Measurements from ENCODE around the gene JOSD1.
A peak's percentile ranks its signal among the peaks of the same experiment; 100 is the strongest.

Gene JOSD1

GRCh38 chr22:38657045-38657909, 43.5 kb downstream of the JOSD1 start:
- no peak for TF ChIP-seq CTCF (conservative IDR thresholded peaks at IDR 0.05; ENCODE audit: low read depth, low read length)
- peak overlapping the region; percentile 86 for H3K4me3 ChIP-seq (ENCODE audit: low read length)
- no peak for DNase-seq (ENCODE audit: low read depth)

- H3K4me3 ChIP-seq (ENCODE audit: low read length) = peak within 1 kb of the TSS; percentile 86
- TF ChIP-seq CTCF (conservative IDR thresholded peaks at IDR 0.05; ENCODE audit: low read depth, low read length) = no peak
- DNase-seq (ENCODE audit: low read depth) = peak; percentile 59
These were observed 44.3 kb downstream of the JOSD1 start, which contains the start of the genes CBY1 and FAM227A for GRCh38 chr22:38656256-38657044. CBY1 (plus strand) TSS chr22:38656638; CDS start chr22:38668055, 11,417 bp downstream. FAM227A (minus strand) TSS chr22:38656392; CDS start chr22:38650168, 6,224 bp downstream.

- H3K4me3 ChIP-seq (ENCODE audit: low read length) = peak overlapping the region; percentile 86
- DNase-seq (ENCODE audit: low read depth) = no peak
- TF ChIP-seq CTCF (conservative IDR thresholded peaks at IDR 0.05; ENCODE audit: low read depth, low read length) = no peak
These were observed 45.1 kb downstream of the JOSD1 start for GRCh38 chr22:38655519-38656255.

- no peak overlapping the region for H3K4me3 ChIP-seq (ENCODE audit: low read length)
- TF ChIP-seq CTCF (conservative IDR thresholded peaks at IDR 0.05; ENCODE audit: low read depth, low read length) = no peak
- no peak for DNase-seq (ENCODE audit: low read depth)
These were observed 47.0 kb downstream of the JOSD1 start for GRCh38 chr22:38653741-38654140.

- H3K4me3 ChIP-seq (ENCODE audit: low read length) = no peak overlapping the region
These were observed 47.9 kb downstream of the JOSD1 start for GRCh38 chr22:38652859-38653258.

More at GRCh38 chr22:38652859-38653258, 47.9 kb downstream of the JOSD1 start:
- DNase-seq (ENCODE audit: low read depth) = no peak
- TF ChIP-seq CTCF (conservative IDR thresholded peaks at IDR 0.05; ENCODE audit: low read depth, low read length) = no peak
